Common myeloid progenitor, CD34-positive (primary cell): ENCODE measurements around the gene ASPM.

Experiments
- CTCF ChIA-PET: fragments of 350-600 bp; sonication (Branson Sonifier 250); formaldehyde crosslinking; loops from one replicate; lab custom pipeline; 2021; ENCODE audit warnings: antibody characterized with exemption; lab: Charles Lee
- POLR2A ChIA-PET: fragments of 350-600 bp; sonication (Branson Sonifier 250); formaldehyde crosslinking; loops from one replicate; lab custom pipeline; 2021; ENCODE audit warnings: antibody characterized with exemption; lab: Charles Lee
- DNase-seq, 3 donors: peaks; one replicate each; pipeline versions ENCODE4 v3.0.0 to v3.0.0-alpha.2; 2013
- H3K27ac ChIP-seq, 2 experiments: 1 replicate in 1 of 2; 2 replicates in 1 of 2; pipeline ENCODE4 v1.7.0; 2013; ENCODE audit warnings: inconsistent platforms in 2 of 2, low read length in 2 of 2, mild to moderate bottlenecking in 2 of 2, low read depth in 1 of 2, moderate library complexity in 1 of 2; ENCODE audit not compliant: severe bottlenecking in 2 of 2, insufficient read depth in 1 of 2, poor library complexity in 1 of 2
- H3K27me3 ChIP-seq, 5 experiments: replicated peaks in 2 of 5; 1 replicate in 3 of 5; 2 replicates in 2 of 5; pipeline versions ENCODE4 v1.6.1 to v1.7.0; 2013; ENCODE audit warnings: low read length in 4 of 5, mild to moderate bottlenecking in 2 of 5, moderate library complexity in 2 of 5, inconsistent platforms in 1 of 5; ENCODE audit not compliant: insufficient read depth in 5 of 5, control insufficient read depth in 4 of 5
- H3K36me3 ChIP-seq, 4 experiments: 1 replicate in 2 of 4; 2 replicates in 2 of 4; pipeline versions ENCODE4 v1.6.1 to v1.7.0; 2013; ENCODE audit warnings: low read length in 3 of 4, control low read depth in 1 of 4, mild to moderate bottlenecking in 1 of 4; ENCODE audit not compliant: control insufficient read depth in 4 of 4, insufficient read depth in 4 of 4
- H3K4me1 ChIP-seq, 4 experiments: 1 replicate in 3 of 4; 2 replicates in 1 of 4; pipeline versions ENCODE4 v1.6.1 to v1.7.1; 2013; ENCODE audit warnings: low read length in 3 of 4, mild to moderate bottlenecking in 3 of 4, control low read depth in 1 of 4, inconsistent platforms in 1 of 4, moderate library complexity in 1 of 4; ENCODE audit not compliant: control insufficient read depth in 4 of 4, insufficient read depth in 4 of 4; ENCODE audit errors: control extremely low read depth in 1 of 4
- H3K4me3 ChIP-seq, 7 experiments: 1 replicate in 4 of 7; 2 replicates in 3 of 7; pipeline versions ENCODE4 v1.5.1 to v1.7.0; 2013; ENCODE audit warnings: mild to moderate bottlenecking in 7 of 7, low read length in 6 of 7, moderate library complexity in 6 of 7, inconsistent platforms in 2 of 7, low read depth in 2 of 7, control low read depth in 1 of 7; ENCODE audit not compliant: insufficient read depth in 4 of 7, control insufficient read depth in 1 of 7; ENCODE audit errors: extremely low read depth in 1 of 7
- H3K9me3 ChIP-seq, 5 experiments: 1 replicate in 4 of 5; 2 replicates in 1 of 5; pipeline versions ENCODE4 v1.6.1 to v1.7.1; 2013; ENCODE audit warnings: low read length in 4 of 5, mild to moderate bottlenecking in 2 of 5, inconsistent platforms in 1 of 5, low read depth in 1 of 5, moderate library complexity in 1 of 5; ENCODE audit not compliant: control insufficient read depth in 4 of 5, insufficient read depth in 2 of 5; ENCODE audit errors: control extremely low read depth in 1 of 5
- WGBS: methylation state at CpG from one replicate; pipeline ENCODE4 v1.1.5; 2013; ENCODE audit not compliant: insufficient coverage; 5-methylcytosine and 5-hydroxymethylcytosine counted together

Gene ASPM

DNA sequence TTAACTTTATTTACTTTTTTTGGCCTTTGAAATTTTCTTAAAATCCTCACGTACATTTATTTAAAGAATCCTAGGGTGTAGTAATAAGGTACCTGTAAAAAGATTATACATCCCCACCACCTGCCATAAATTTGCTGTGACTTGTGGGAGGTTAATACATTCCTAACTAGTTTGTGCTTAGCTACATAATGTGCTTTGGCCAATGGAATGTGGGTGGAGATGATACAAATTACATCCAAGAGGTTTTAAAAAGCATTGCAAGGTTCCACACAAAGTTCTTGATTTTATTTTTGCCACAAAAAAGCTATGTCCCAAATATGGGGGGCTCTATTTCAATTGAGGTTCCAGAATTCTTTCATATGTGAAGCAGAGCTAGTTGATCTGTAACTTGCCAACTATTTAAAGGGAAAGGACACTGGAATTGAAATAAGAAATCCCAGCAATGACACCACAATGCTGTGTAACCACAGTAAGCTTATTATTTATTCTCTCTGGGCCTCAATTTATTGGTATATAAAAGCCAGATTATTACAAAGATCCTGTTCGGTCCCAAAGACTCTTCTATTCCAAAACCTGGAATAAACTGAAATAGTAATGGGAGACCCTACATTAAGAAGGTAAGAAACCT lies 15.7 kb downstream of the ASPM start:
- POLR2A ChIA-PET, result interaction anchor here (0.6 kb wide), 1 partner anchor 49 kb away, joined by 4 read pairs; no protein-coding TSS in a partner anchor
- no CpG with 5 or more reads among the region's 2 CpGs for WGBS
- H3K27ac ChIP-seq, result no peak overlapping the region

DNA sequence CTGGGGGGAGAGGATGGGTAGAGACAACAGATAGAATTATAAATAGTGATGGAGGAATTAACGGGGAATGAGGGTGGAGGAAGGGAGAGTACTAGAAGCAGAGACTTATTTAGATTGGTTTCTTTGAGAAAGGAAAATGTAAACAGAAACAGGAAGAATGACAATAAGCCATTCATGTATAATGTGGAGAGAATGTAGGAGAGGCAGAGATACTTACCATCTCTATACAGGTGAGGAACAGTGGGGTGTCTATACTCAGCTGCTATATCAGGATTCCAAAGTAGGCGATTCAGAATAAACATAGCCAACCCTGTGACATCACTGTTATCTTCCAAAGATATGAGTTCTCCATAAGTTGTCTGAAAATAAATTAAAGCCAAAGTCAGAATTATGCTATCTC lies 16.8 kb downstream of the ASPM start:
- ChIA-PET CTCF (no interaction called here), POLR2A (no interaction called here)
- H3K9me3 ChIP-seq, result no peaks in the 10 kb centered on the region
- H3K27me3 ChIP-seq, result no peaks in the 10 kb centered on the region
- DNase-seq, result no peak
- no peak overlapping the region for H3K27ac ChIP-seq
- peaks cover 7 to 45% (median 24%) of the 10 kb centered on the region in 4 experiments for H3K36me3 ChIP-seq
- no peak overlapping the region for H3K4me3 ChIP-seq
- 100% methylated on average over 2 of the region's 2 CpGs for WGBS
- no peaks in the 10 kb centered on the region for H3K4me1 ChIP-seq

More for the DNA sequence above, 15.7 kb downstream of the ASPM start:
- H3K9me3 ChIP-seq, result no peaks in the 10 kb centered on the region
- H3K4me1 ChIP-seq, result no peaks in the 10 kb centered on the region
- CTCF ChIA-PET, result interaction anchor here (0.7 to 1.8 kb wide), 3 partner anchors 9 to 29 kb away, joined by 3 to 6 read pairs (median 3); no protein-coding TSS in a partner anchor
- DNase-seq, result no peak
- no peak overlapping the region for H3K4me3 ChIP-seq
- H3K27me3 ChIP-seq, result no peaks in the 10 kb centered on the region
- H3K36me3 ChIP-seq, result peaks cover 7 to 42% (median 26%) of the 10 kb centered on the region in 4 experiments

DNA sequence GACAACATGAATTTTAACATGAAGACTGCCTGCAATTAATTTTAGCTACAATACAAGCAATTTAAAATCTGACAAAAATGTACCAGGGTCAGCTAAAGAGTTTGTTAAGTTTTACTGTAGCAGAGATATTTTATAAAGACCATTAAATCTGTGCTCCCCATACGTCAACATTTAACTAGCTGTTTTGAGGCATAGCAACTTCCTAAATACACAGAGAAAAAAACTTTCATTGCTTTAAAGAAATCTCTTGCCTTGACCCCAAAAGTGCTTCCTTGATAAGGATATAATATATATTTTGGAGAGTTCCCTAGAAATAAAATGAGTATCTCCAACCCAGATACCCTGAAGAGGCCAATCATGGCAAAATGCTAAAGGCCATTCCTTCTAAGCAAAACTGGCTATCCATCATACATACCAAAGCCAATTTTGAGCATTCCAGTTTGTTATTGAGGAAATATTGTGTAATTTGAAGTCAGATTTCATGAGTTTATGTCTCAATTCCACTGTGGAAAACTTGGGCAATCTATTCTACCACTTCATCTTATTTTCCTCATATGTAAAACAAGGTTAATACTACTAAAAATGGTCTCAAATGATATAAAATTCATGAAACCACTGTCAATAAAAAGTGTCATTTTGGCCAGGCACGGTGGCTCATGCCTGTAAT lies 19.1 kb downstream of the ASPM start:
- no peaks in the 10 kb centered on the region for H3K27me3 ChIP-seq
- ChIA-PET POLR2A (no interaction called here), CTCF (interaction anchor here (1.9 kb wide), 1 partner anchor 9 kb away, joined by 3 read pairs; no protein-coding TSS in a partner anchor)
- H3K27ac ChIP-seq, result no peak overlapping the region
- H3K4me3 ChIP-seq, result no peak overlapping the region
- no CpG with 5 or more reads among the region's 2 CpGs for WGBS
- H3K36me3 ChIP-seq, result peaks cover 7 to 55% (median 28%) of the 10 kb centered on the region in 4 experiments
- H3K9me3 ChIP-seq, result no peaks in the 10 kb centered on the region
- no peak for DNase-seq
- no peaks in the 10 kb centered on the region for H3K4me1 ChIP-seq

DNA sequence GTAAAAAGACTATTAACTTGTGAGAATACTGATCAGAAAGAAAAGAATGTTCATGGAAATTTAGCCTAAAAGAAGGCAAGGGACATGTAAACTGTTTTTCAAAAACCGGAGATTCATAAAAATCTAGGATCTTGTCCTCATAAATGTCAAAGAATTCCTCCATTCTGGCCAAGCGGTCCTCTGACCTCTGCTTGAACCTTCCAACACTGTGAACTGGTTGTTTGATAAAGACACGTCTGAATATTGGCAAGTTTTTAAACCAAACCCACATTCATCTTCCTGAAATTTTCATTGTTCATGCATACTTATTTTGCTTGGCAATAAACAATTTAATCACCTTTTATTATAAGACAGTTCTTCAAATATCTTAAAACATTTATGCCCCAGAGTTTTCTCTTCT lies 19.8 kb downstream of the ASPM start:
- no peaks in the 10 kb centered on the region for H3K4me1 ChIP-seq
- peaks cover 7 to 60% (median 30%) of the 10 kb centered on the region in 4 experiments for H3K36me3 ChIP-seq
- 92% methylated on average over 3 of the region's 3 CpGs for WGBS
- no peak overlapping the region for H3K27ac ChIP-seq
- no peaks in the 10 kb centered on the region for H3K27me3 ChIP-seq
- H3K4me3 ChIP-seq, result no peak overlapping the region
- ChIA-PET CTCF (interaction anchor here (1.9 kb wide), 1 partner anchor 10 kb away, joined by 3 read pairs; no protein-coding TSS in a partner anchor), POLR2A (no interaction called here)
- H3K9me3 ChIP-seq, result no peaks in the 10 kb centered on the region
- no peak for DNase-seq

DNA sequence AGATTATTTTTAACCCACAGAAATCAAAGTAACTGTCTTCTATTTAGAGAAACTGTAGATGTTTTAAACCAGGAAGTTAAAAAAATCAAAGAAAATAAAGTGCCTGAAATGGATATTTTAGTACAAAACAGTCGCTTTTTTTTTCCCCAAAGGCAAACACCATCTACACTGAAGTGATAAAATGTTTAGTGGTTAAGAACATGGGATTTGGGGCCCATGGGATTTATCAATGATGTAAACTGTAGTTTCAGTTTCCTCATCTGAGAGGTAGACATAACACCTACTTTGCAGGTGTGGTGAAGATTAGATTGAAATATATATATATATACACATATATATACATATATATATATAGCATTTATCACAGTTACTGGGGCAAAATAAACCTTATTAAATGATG lies 22.1 kb downstream of the ASPM start:
- ChIA-PET POLR2A (no interaction called here), CTCF (no interaction called here)
- Histone ChIP-seq H3K36me3 (peaks cover 3 to 51% (median 21%) of the 10 kb centered on the region in 4 experiments), H3K4me1 (no peaks in the 10 kb centered on the region), H3K9me3 (no peaks in the 10 kb centered on the region), H3K27ac (no peak overlapping the region), H3K27me3 (no peaks in the 10 kb centered on the region), H3K4me3 (no peak overlapping the region)
- no CpG with 5 or more reads among the region's 1 CpG for whole genome bisulfite sequencing
- DNase-seq, result no peak

DNA sequence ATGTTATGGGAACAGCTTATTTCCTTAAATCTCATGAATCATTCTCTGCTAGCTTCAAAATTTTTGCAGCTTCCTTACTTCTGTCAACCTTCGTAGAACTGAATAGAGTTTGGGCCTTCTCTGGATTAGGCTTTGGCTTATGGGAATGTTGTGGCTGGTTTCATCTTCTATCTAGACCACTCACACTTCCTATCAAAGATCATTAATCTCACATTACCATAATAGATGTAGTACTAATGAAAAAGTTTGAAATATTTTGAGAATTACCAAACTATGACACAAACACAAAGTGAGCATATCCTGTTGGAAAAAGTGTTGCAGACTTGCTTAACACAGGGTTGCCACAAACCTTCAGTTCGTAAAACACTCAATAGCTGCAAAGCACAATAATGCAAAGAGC lies 30.3 kb downstream of the ASPM start:
- peaks cover 15 to 50% (median 33%) of the 10 kb centered on the region in 4 experiments for H3K36me3 ChIP-seq
- DNase-seq, result no peak
- no peak overlapping the region for H3K27ac ChIP-seq
- ChIA-PET CTCF (interaction anchor here (0.5 to 1.3 kb wide), 2 partner anchors 16 to 360 kb away, joined by 3 to 4 read pairs; no protein-coding TSS in a partner anchor), POLR2A (no interaction called here)
- no peaks in the 10 kb centered on the region for H3K4me1 ChIP-seq
- WGBS, result 100% methylated on average over 1 of the region's 2 CpGs
- H3K4me3 ChIP-seq, result no peak overlapping the region
- H3K9me3 ChIP-seq, result peaks cover 0 to 4% (median 0%) of the 10 kb centered on the region in 5 experiments
- no peaks in the 10 kb centered on the region for H3K27me3 ChIP-seq

DNA sequence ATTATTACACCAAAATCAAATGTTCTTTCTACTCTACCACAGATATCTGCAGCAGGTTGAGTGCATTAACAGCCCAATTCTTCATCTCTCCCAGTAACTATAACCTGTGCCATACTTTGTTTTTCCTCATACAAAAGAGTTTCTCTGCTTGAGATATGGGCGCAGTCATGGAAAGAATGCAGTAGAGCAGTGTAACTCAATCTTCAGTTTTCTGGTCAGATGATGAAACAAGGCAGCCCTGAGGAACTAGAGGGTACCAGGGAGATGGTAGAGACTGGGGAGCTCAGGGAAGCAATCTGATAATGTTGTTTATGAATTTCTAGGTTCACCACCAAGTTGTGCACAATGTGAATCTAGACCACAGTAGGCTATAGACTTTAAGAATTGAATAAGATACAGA lies 39.6 kb downstream of the ASPM start:
- H3K36me3 ChIP-seq, result peaks cover 2 to 41% (median 29%) of the 10 kb centered on the region in 4 experiments
- H3K4me3 ChIP-seq, result no peak overlapping the region
- WGBS, result no CpG with 5 or more reads among the region's 1 CpG
- ChIA-PET CTCF (no interaction called here), POLR2A (no interaction called here)
- H3K9me3 ChIP-seq, result peaks cover 0 to 7% (median 0%) of the 10 kb centered on the region in 5 experiments
- no peaks in the 10 kb centered on the region for H3K4me1 ChIP-seq
- no peaks in the 10 kb centered on the region for H3K27me3 ChIP-seq
- DNase-seq, result no peak
- no peak overlapping the region for H3K27ac ChIP-seq
